Vagina (tissue), 2 donors: ENCODE results near the gene SLC25A21. TPM values are rescaled to one million over a fixed set of nuclear protein-coding genes. Genes with fewer than 3 reads are reported as not detected.

ENCODE experiments used
- DNase-seq, 2 donors: peaks; one replicate each; pipeline ENCODE4 v3.0.0-alpha.2; 2017; ENCODE audit errors: extremely low spot score in 2 of 2
- H3K27ac ChIP-seq: fragments of 200-600 bp; sonication (generic); one replicate; pipeline ENCODE4 v1.5.1; 2019
- H3K27me3 ChIP-seq: fragments of 200-600 bp; sonication (generic); one replicate; pipeline ENCODE4 v1.5.1; 2019
- H3K36me3 ChIP-seq, 2 donors: fragments of 200-600 bp; sonication (generic); one replicate each; pipeline ENCODE4 v1.5.1; 2017 to 2019
- H3K4me1 ChIP-seq: fragments of 200-600 bp; sonication (generic); one replicate; pipeline ENCODE4 v1.5.1; 2019
- H3K4me3 ChIP-seq, 2 donors: fragments of 200-600 bp; sonication (generic); 1 replicate in 1 of 2; 2 replicates in 1 of 2; pipeline ENCODE4 v1.5.1; 2016 to 2019
- H3K9me3 ChIP-seq: fragments of 200-600 bp; sonication (generic); one replicate; pipeline ENCODE4 v1.5.1; 2019
- CTCF ChIP-seq, 3 experiments: fragments of 450-650 bp in 2 of 3; fragments of 200-600 bp in 1 of 3; sonication (generic) in 1 of 3; IDR thresholded peaks; one replicate each; pipeline ENCODE4 v1.5.1; 2017 to 2019; ENCODE audit warnings: antibody characterized with exemption in 3 of 3, mild to moderate bottlenecking in 2 of 3, moderate library complexity in 2 of 3
- POLR2A ChIP-seq, 2 donors: fragments of 450-650 bp; IDR thresholded peaks; one replicate each; pipeline ENCODE4 v1.6.1; 2017; ENCODE audit warnings: antibody characterized with exemption in 2 of 2, mild to moderate bottlenecking in 2 of 2, moderate library complexity in 2 of 2
- POLR2AphosphoS5 ChIP-seq, 2 donors: sonication (generic); formaldehyde crosslinking; IDR thresholded peaks; one replicate each; pipeline ENCODE4 v1.9.0; 2017; ENCODE audit warnings: antibody characterized with exemption in 2 of 2, mild to moderate bottlenecking in 2 of 2, low read depth in 1 of 2; ENCODE audit not compliant: insufficient read depth in 1 of 2
- intact Hi-C: fragments of 100-400 bp; cut with DNase I; formaldehyde crosslinking; loops from one replicate; pipeline ENCODE4 v1.15.1; 2023
- total RNA-seq: library from RNA; depleted of rRNA; stranded (reverse); fragments of >200 nt; gene quantifications from one replicate; pipeline ENCODE4 v1.2.3, GENCODE V29; 2016

The SLC25A21 gene
- total RNA-seq, 1 donor from 2014 or later = 0.49 TPM

- Histone ChIP-seq H3K9me3 (no peaks in the 10 kb centered on the region), H3K4me3 (no peak overlapping the region), H3K27ac (no peak overlapping the region), H3K27me3 (no peaks in the 10 kb centered on the region), H3K4me1 (no peaks in the 10 kb centered on the region), H3K36me3 (no peaks in the 10 kb centered on the region)
- DNase-seq = no peak
- intact Hi-C loops = no loop called here
- no peak for TF ChIP-seq CTCF (IDR thresholded peaks at IDR 0.05)
- TF ChIP-seq POLR2AphosphoS5 (IDR thresholded peaks at IDR 0.05; ENCODE audit: insufficient read depth in 1 of 2, low read depth in 1 of 2) = no peak
- TF ChIP-seq POLR2A (IDR thresholded peaks at IDR 0.05) = no peak
Observed at GRCh38 chr14:36880276-36880675, 292.1 kb downstream of the SLC25A21 start.

GRCh38 chr14:36879558-36879957 lies 292.8 kb downstream of the SLC25A21 start:
- H3K27ac ChIP-seq = no peak overlapping the region
- no peak for DNase-seq
- no peaks in the 10 kb centered on the region for H3K4me1 ChIP-seq
- H3K9me3 ChIP-seq = no peaks in the 10 kb centered on the region
- H3K27me3 ChIP-seq = no peaks in the 10 kb centered on the region
- TF ChIP-seq CTCF (IDR thresholded peaks at IDR 0.05) (no peak), POLR2AphosphoS5 (IDR thresholded peaks at IDR 0.05; ENCODE audit: insufficient read depth in 1 of 2, low read depth in 1 of 2) (no peak), POLR2A (IDR thresholded peaks at IDR 0.05) (no peak)
- intact Hi-C loops = no loop called here
- no peaks in the 10 kb centered on the region for H3K36me3 ChIP-seq
- no peak overlapping the region for H3K4me3 ChIP-seq

GRCh38 chr14:36874396-36875138 lies 297.8 kb downstream of the SLC25A21 start:
- no peak overlapping the region for H3K27ac ChIP-seq
- no peak for DNase-seq
- H3K36me3 ChIP-seq = no peaks in the 10 kb centered on the region
- no peaks in the 10 kb centered on the region for H3K9me3 ChIP-seq
- intact Hi-C loops = no loop called here
- no peaks in the 10 kb centered on the region for H3K27me3 ChIP-seq
- no peak for TF ChIP-seq CTCF (IDR thresholded peaks at IDR 0.05)
- TF ChIP-seq POLR2A (IDR thresholded peaks at IDR 0.05) = no peak
- TF ChIP-seq POLR2AphosphoS5 (IDR thresholded peaks at IDR 0.05; ENCODE audit: insufficient read depth in 1 of 2, low read depth in 1 of 2) = no peak
- no peak overlapping the region for H3K4me3 ChIP-seq
- no peaks in the 10 kb centered on the region for H3K4me1 ChIP-seq

GRCh38 chr14:36870776-36871175 lies 301.6 kb downstream of the SLC25A21 start:
- no peak overlapping the region for H3K4me3 ChIP-seq
- H3K9me3 ChIP-seq = no peaks in the 10 kb centered on the region
- H3K4me1 ChIP-seq = no peaks in the 10 kb centered on the region
- H3K36me3 ChIP-seq = no peaks in the 10 kb centered on the region
- TF ChIP-seq POLR2AphosphoS5 (IDR thresholded peaks at IDR 0.05; ENCODE audit: insufficient read depth in 1 of 2, low read depth in 1 of 2) (no peak), POLR2A (IDR thresholded peaks at IDR 0.05) (no peak), CTCF (IDR thresholded peaks at IDR 0.05) (no peak)
- H3K27ac ChIP-seq = no peak overlapping the region
- no peak for DNase-seq
- intact Hi-C loops = no loop called here
- H3K27me3 ChIP-seq = no peaks in the 10 kb centered on the region

- H3K9me3 ChIP-seq = no peaks in the 10 kb centered on the region
- no peak overlapping the region for H3K27ac ChIP-seq
- intact Hi-C loops = no loop called here
- H3K27me3 ChIP-seq = no peaks in the 10 kb centered on the region
- no peaks in the 10 kb centered on the region for H3K4me1 ChIP-seq
- no peak for DNase-seq
- no peaks in the 10 kb centered on the region for H3K36me3 ChIP-seq
- no peak overlapping the region for H3K4me3 ChIP-seq
- TF ChIP-seq POLR2A (IDR thresholded peaks at IDR 0.05) (no peak), POLR2AphosphoS5 (IDR thresholded peaks at IDR 0.05; ENCODE audit: insufficient read depth in 1 of 2, low read depth in 1 of 2) (no peak), CTCF (IDR thresholded peaks at IDR 0.05) (no peak)
Observed at GRCh38 chr14:36869125-36869524, 303.3 kb downstream of the SLC25A21 start.
